ENCODE data around the gene FLOT1.
"Not testable (repeated sequence)": the region's sequence is repeated elsewhere in the genome, so short reads cannot be mapped to it uniquely, and the experiment has no call there.

Gene FLOT1

GRCh38 chr6:30757261-30757904 is 14.9 kb upstream of the FLOT1 start:
- H3K9me3 ChIP-seq (ENCODE audit: control insufficient read depth, insufficient read depth, low read depth, low read length): no peaks in the 10 kb centered on the region
- no peak overlapping the region for H3K27ac ChIP-seq (ENCODE audit: extremely low read depth, low read depth, low read length)
- TF ChIP-seq, protein P1, sequence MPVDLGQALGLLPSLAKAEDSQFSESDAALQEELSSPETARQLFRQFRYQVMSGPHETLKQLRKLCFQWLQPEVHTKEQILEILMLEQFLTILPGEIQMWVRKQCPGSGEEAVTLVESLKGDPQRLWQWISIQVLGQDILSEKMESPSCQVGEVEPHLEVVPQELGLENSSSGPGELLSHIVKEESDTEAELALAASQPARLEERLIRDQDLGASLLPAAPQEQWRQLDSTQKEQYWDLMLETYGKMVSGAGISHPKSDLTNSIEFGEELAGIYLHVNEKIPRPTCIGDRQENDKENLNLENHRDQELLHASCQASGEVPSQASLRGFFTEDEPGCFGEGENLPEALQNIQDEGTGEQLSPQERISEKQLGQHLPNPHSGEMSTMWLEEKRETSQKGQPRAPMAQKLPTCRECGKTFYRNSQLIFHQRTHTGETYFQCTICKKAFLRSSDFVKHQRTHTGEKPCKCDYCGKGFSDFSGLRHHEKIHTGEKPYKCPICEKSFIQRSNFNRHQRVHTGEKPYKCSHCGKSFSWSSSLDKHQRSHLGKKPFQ (tag by site-specific recombination; IDR thresholded peaks at IDR 0.05): 0 out of 2 replicates have a peak, but pooled peaks have one; percentile 24
- TF ChIP-seq ZNF76 (tag by site-specific recombination; IDR thresholded peaks at IDR 0.05; ENCODE audit: borderline replicate concordance, low read depth) (no peak), SP7 (tag by site-specific recombination; IDR thresholded peaks at IDR 0.05) (0 out of 2 replicates have a peak, but pooled peaks have one; percentile 20), ZNF530 (tag by site-specific recombination; IDR thresholded peaks at IDR 0.05; ENCODE audit: low read depth) (no peak), ZNF146 (tag by site-specific recombination; IDR thresholded peaks at IDR 0.05) (no peak), ZNF394 (tag by site-specific recombination; IDR thresholded peaks at IDR 0.05; ENCODE audit: borderline replicate concordance) (no peak)
- CTCF ChIA-PET: interaction anchor here (0.6 to 1.3 kb wide), 6 partner anchors 9 to 79 kb away, joined by 3 to 8 read pairs (median 5); no protein-coding TSS in a partner anchor
- peaks cover 10% of the 10 kb centered on the region for H3K4me1 ChIP-seq (ENCODE audit: control insufficient read depth, insufficient read depth, low read length)
- POLR2A ChIA-PET: interaction anchor here (0.5 to 1.7 kb wide), 5 partner anchors 12 to 61 kb away, joined by 3 to 16 read pairs (median 3); partner anchors contain the start of genes IER3 and MDC1
- no peaks in the 10 kb centered on the region for H3K36me3 ChIP-seq (ENCODE audit: control insufficient read depth in 2 of 2, insufficient read depth in 1 of 2, low read length in 2 of 2)
- no peak overlapping the region for H3K4me3 ChIP-seq (ENCODE audit: low read depth, low read length)

- peak; percentile 81; the same call in 1 of the 2 replicates for TF ChIP-seq ZNF121 (tag by site-specific recombination; IDR thresholded peaks at IDR 0.05)
- H3K4me1 ChIP-seq (ENCODE audit: control insufficient read depth, insufficient read depth, low read length): peaks cover 17% of the 10 kb centered on the region
- CTCF ChIA-PET: interaction anchor here (0.9 to 1.3 kb wide), 4 partner anchors 10 to 78 kb away, joined by 3 to 5 read pairs (median 4); no protein-coding TSS in a partner anchor
- not testable (repeated sequence) for H3K4me3 ChIP-seq (ENCODE audit: low read depth, low read length); H3K9me3 ChIP-seq (ENCODE audit: control insufficient read depth, insufficient read depth, low read depth, low read length); H3K27ac ChIP-seq (ENCODE audit: extremely low read depth, low read depth, low read length); H3K36me3 ChIP-seq (ENCODE audit: control insufficient read depth in 2 of 2, insufficient read depth in 1 of 2, low read length in 2 of 2)
- POLR2A ChIA-PET: interaction anchor here (1.0 to 1.7 kb wide), 2 partner anchors 13 to 25 kb away, joined by 4 to 16 read pairs; partner anchors contain the start of gene IER3
Observed at GRCh38 chr6:30756405-30757003, 14.0 kb upstream of the FLOT1 start.

GRCh38 chr6:30754631-30755030 is 12.1 kb upstream of the FLOT1 start:
- Histone ChIP-seq H3K27ac (ENCODE audit: extremely low read depth, low read depth, low read length) (no peak overlapping the region), H3K4me1 (ENCODE audit: control insufficient read depth, insufficient read depth, low read length) (peaks cover 17% of the 10 kb centered on the region), H3K4me3 (ENCODE audit: low read depth, low read length) (no peak overlapping the region), H3K36me3 (ENCODE audit: control insufficient read depth in 2 of 2, insufficient read depth in 1 of 2, low read length in 2 of 2) (no peaks in the 10 kb centered on the region), H3K9me3 (ENCODE audit: control insufficient read depth, insufficient read depth, low read depth, low read length) (no peaks in the 10 kb centered on the region)
- no peak for TF ChIP-seq ZNF2 (tag by site-specific recombination; IDR thresholded peaks at IDR 0.05)
- TF ChIP-seq ZNF280C (tag by site-specific recombination; IDR thresholded peaks at IDR 0.05): no peak
- no peak for TF ChIP-seq GLI4 (tag by site-specific recombination; IDR thresholded peaks at IDR 0.05)
- CTCF ChIA-PET: no interaction called here
- POLR2A ChIA-PET: no interaction called here

DNA sequence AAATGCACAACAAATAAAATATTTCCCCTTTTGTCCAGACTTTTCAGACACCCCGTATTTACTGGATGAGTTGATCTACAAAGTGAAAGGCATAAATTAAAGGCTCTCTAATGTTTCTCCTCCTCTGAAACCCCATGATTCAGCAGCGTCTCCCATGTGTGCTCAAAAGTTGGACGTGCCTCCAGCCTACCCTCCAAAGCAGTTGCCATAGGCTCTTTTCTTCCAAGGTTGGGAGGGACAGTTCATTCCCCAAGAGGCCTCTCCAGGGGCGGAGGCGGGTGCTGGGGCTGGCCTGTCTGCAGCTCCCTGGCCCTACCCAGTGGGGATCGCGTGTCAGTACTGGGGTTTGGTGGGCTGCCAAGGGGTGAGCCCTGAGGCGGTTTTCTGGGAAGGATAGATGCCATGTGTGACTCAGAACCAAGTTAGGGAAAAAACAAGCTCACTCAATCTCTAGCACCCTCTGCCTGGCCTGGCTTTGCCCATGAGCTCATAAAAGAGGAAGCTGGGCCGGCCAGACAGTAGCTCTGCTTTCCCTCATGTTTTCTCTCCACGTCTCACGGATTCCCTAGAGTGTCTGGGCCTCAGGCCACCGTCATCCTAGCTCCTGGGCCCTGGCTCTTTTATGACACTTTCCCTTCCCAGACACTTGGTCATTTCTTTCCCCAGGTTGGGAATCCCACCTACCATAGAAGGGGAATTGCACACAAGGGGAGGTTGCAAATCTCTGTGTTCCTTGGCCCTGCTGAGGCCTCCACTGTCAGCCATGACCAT is 9.9 kb upstream of the FLOT1 start:
- POLR2A ChIA-PET: interaction anchor here (0.5 to 2.5 kb wide), 27 partner anchors 9 to 155 kb away, joined by 3 to 84 read pairs (median 6); partner anchors contain the start of genes DDR1, DHX16, FLOT1 and GTF2H4
- peaks cover 19% of the 10 kb centered on the region for H3K4me1 ChIP-seq (ENCODE audit: control insufficient read depth, insufficient read depth, low read length)
- no peak overlapping the region for H3K4me3 ChIP-seq (ENCODE audit: low read depth, low read length)
- no peaks in the 10 kb centered on the region for H3K9me3 ChIP-seq (ENCODE audit: control insufficient read depth, insufficient read depth, low read depth, low read length)
- H3K36me3 ChIP-seq (ENCODE audit: control insufficient read depth in 2 of 2, insufficient read depth in 1 of 2, low read length in 2 of 2): no peaks in the 10 kb centered on the region
- H3K27ac ChIP-seq (ENCODE audit: extremely low read depth, low read depth, low read length): peak overlapping the region; percentile 98
- CTCF ChIA-PET: interaction anchor here (0.6 to 2.2 kb wide), 19 partner anchors 9 to 335 kb away, joined by 3 to 20 read pairs (median 4); partner anchors contain the start of gene DHX16
- no peak for TF ChIP-seq ZSCAN5A (tag by site-specific recombination; IDR thresholded peaks at IDR 0.05)
- peak; percentile 29; the same call in 1 of the 2 replicates for TF ChIP-seq ZNF76 (tag by site-specific recombination; IDR thresholded peaks at IDR 0.05; ENCODE audit: borderline replicate concordance, low read depth)
- no peak for TF ChIP-seq ZSCAN18 (tag by site-specific recombination; IDR thresholded peaks at IDR 0.05)
- TF ChIP-seq SP3 (tag by site-specific recombination; IDR thresholded peaks at IDR 0.05): peak; percentile 73
- TF ChIP-seq ZNF548 (tag by site-specific recombination; IDR thresholded peaks at IDR 0.05): no peak
- no peak for TF ChIP-seq ZNF664 (tag by site-specific recombination; IDR thresholded peaks at IDR 0.05)
- no peak for TF ChIP-seq ZNF560 (tag by site-specific recombination; IDR thresholded peaks at IDR 0.05; ENCODE audit: borderline replicate concordance)
